C4-2B (cell line): ENCODE measurements around the gene SMC1A.

Source experiments
- H3K27ac ChIP-seq: fragments of 450-650 bp; 2 replicates; pipeline ENCODE4 v1.5.1; 2017
- ZFX ChIP-seq: fragments of 450-650 bp; IDR thresholded peaks from 2 replicates; pipeline ENCODE4 v1.6.1; 2017
- TF ChIP-seq, protein P1 (sequence below): fragments of 450-650 bp; conservative IDR thresholded peaks from 2 replicates; pipeline ENCODE4 v1.5.1; 2017; ENCODE audit warnings: mild to moderate bottlenecking

The SMC1A gene

DNA sequence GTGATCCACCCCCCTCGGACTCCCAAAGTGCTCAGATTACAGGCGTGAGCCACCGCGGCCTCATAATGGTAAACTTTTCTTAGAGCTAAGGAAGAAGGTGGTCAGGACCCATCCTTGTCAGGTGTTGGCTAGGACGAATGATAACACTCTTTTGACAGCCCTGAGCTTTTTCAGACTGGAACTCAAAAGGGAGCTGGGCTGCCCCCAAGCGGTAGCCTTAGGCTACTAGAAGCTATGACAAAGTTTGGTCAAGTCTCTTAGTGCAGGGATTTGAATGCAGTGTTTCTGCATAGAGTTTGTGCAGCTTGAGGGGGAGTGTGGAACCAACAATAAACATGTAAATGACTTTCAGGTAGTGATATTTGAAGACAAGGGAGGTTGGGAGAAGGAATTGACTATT lies 23.5 kb upstream of the SMC1A start:
- no peak overlapping the region for H3K27ac ChIP-seq
- TF ChIP-seq, protein P1, sequence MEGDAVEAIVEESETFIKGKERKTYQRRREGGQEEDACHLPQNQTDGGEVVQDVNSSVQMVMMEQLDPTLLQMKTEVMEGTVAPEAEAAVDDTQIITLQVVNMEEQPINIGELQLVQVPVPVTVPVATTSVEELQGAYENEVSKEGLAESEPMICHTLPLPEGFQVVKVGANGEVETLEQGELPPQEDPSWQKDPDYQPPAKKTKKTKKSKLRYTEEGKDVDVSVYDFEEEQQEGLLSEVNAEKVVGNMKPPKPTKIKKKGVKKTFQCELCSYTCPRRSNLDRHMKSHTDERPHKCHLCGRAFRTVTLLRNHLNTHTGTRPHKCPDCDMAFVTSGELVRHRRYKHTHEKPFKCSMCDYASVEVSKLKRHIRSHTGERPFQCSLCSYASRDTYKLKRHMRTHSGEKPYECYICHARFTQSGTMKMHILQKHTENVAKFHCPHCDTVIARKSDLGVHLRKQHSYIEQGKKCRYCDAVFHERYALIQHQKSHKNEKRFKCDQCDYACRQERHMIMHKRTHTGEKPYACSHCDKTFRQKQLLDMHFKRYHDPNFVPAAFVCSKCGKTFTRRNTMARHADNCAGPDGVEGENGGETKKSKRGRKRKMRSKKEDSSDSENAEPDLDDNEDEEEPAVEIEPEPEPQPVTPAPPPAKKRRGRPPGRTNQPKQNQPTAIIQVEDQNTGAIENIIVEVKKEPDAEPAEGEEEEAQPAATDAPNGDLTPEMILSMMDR, result peak; percentile 66
- TF ChIP-seq ZFX, result no peak

DNA sequence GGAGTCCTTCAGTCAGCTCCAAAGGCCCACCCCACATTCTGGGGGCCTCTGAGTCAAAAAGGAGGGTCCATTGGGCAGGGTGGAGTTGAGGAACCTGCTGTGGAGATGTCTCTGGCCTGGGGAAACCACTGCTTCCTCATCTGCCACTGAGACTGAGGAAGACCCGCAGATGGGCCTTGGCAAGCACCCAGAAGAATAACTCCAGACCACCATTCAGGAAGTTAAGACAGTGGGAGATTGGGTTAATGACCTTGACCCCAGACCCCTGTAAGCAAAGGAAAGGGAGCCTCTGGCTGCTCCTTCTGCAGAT lies 19.8 kb upstream of the SMC1A start:
- H3K27ac ChIP-seq, result no peak overlapping the region
- TF ChIP-seq ZFX, result no peak
- TF ChIP-seq, protein P1, result no peak

DNA sequence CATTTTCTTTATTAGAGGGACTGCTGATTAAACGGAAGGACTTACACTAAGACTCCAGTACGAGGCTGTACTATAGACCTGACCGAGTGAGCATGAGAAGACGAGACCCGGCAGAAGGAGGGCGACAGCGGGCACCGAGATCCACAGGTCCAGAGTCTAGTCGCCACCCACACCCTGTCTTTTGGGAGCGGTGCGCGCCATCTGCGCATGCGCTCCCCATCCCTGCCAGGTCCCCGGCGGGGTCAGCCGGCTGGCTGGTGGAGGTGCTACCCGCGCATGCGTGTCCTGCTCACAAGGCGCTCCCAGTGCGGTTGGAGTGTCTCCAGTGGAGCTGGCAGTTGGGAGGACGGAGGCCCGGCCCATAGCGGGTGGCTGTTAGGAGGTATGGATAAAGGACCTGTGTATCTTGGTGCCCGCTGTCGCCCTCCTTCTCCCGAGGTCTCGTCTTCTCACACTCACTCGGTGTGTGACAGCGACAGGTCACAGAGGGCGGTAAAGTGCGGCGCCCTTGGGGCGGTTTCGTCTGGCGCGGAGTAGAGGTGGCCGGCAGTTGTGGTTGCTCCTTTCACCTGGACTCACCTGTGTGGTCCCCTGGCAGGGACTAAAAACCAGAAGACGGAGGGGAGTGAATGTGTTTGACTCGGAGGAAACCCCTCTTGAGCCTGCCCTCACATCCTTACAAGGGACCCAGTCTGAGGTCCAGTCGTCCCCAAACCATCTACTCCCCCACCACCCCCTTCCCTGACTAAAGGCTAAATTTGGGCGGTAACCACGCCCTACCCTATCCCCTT lies 19.3 kb upstream of the SMC1A start:
- no peak for TF ChIP-seq ZFX
- TF ChIP-seq, protein P1, result no peak
- H3K27ac ChIP-seq, result no peak overlapping the region

DNA sequence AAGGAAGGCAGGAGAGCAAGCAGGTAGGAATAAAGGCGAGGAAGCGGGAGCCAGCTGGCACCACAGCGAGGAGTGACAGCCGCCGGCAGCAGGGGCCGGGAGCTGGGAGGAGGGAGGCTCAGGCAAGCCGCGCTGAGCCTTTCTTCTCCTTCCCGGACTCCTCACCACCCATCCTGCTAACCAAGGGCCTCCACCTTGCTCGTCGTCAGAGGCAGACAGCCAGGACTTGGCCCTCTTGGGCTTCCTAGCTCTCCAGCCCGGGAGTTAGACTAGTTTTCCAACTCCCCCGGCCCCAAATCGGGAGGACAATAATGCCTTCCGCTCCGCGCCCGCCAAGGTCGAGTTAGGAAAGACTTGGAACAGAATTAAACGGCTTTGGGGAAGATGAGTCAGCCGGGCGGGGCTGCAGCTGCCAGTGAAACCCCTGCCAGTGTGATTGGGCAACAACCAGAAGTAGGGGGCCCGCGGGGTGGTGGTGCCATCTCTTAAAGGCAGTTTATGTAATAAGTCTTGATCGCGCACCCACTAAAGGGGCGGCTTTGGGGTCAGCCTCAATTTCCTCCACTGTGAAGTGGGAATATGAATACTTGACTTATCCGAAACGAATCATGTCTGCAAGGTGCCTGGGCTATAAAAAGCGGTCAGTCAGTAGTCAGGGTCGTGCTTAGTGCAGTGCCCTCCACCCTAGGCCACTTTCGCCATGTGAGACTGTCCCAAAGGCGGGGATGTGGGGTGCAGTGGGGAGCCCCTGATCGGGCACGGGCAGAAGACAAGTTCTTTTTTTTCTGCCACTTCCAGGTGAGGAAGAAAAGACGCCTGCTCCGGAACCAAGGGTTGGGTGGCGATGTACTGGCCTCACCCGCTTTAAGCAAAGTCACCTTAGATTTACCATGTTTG lies 18.4 kb upstream of the SMC1A start:
- TF ChIP-seq, protein P1, result no peak
- no peak for TF ChIP-seq ZFX
- H3K27ac ChIP-seq, result no peak overlapping the region

DNA sequence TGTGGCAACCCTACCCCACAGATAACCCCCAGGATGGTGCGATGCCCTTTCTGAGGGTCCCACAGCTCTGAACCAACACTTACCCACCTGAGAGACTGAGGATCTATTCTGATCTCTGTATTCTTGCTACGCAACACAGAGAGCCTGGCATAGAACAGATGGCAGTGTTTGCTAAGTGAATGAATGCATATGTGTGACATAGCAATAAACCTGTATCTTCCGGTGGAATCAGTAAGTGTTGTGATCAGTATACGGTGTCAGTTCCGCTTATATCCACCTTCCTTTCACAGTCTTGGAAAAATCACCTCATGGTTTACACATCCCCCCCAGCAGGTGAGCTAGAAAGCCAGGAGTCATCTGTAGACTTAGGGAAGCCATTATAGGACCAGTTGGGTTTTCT lies 17.6 kb upstream of the SMC1A start:
- TF ChIP-seq, protein P1, result no peak
- TF ChIP-seq ZFX, result no peak
- H3K27ac ChIP-seq, result no peak overlapping the region

DNA sequence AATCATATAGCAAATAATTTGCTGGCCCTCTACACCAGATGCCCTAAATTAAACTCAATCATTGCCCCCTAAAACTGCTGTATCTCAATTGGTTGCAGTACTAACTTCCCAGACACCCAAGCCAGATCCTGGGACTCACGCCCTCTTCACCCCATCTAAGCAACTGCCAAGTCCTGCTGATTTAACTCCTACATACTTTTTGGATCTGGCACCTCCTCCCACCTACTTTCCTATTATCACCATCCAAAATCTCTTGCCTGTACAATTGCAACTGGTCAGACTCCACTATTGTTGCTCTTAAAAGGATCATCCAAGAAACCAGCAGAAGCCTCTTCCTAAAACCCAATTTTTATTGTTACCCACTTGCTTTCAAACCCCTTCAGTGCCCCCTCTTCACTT lies 16.4 kb upstream of the SMC1A start:
- no peak overlapping the region for H3K27ac ChIP-seq
- TF ChIP-seq ZFX, result no peak
- TF ChIP-seq, protein P1, result no peak

DNA sequence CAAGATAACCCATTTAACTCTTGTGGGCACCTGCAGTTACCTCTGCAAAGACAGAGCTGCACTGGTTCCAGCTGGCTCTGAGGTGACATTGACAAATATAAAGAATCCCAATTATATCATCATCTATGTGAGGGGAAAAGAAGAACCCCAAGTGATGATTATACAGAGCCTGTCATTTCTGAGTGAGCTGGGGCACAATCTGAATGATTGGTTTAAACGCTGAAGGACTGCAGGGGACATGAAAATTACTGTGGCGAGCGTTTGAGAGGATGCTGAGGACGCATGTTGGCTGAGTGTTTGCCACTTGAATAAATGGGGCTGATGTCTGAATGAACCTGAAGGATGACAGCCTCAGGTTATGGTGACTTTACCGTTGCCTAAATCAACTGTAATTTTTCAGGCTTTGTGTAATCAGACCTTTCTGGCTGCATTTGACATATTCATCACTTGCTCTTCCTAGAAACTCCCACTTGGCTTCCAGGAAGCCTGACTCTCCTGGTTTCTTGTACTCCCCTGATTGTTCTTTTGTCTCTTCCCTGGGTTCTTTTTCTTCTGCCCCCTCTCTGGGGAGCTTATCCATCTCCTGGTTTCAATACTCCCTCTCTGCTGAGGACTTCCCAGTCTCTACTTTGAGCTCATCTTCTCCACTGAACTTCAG lies 15.8 kb upstream of the SMC1A start:
- no peak overlapping the region for H3K27ac ChIP-seq
- no peak for TF ChIP-seq ZFX
- TF ChIP-seq, protein P1, result no peak
